Left lung (tissue), 10 donors: ENCODE results near the gene SYT5. TPM values are rescaled to one million over a fixed set of nuclear protein-coding genes. Genes with fewer than 3 reads are reported as not detected.
"Not testable (repeated sequence)": the region's sequence is repeated elsewhere in the genome, so short reads cannot be mapped to it uniquely, and the experiment has no call there.

Experiments used
- ATAC-seq: fragments of 200-7000 bp; cut with Tn5 transposase; one replicate; pipeline ENCODE4 v1.9.1; 2020; ENCODE audit warnings: moderate library complexity
- DNase-seq, 4 donors: peaks; one replicate each; pipeline ENCODE4 v3.0.0-alpha.2; 2013 to 2020
- H3K27ac ChIP-seq, 2 donors: fragments of 200-600 bp; sonication (generic) in 1 of 2; one replicate each; pipeline versions ENCODE4 v1.5.0 to v1.8.0; 2020 to 2021
- H3K27me3 ChIP-seq, 2 donors: fragments of 200-600 bp; sonication (generic) in 1 of 2; one replicate each; pipeline versions ENCODE4 v1.5.0 to v1.8.0; 2020 to 2021
- H3K36me3 ChIP-seq, 2 donors: fragments of 200-600 bp; sonication (generic) in 1 of 2; one replicate each; pipeline versions ENCODE4 v1.5.0 to v1.8.0; 2020 to 2021
- H3K4me1 ChIP-seq, 2 donors: fragments of 200-600 bp; one replicate each; pipeline ENCODE4 v1.8.0; 2021
- H3K4me3 ChIP-seq, 2 donors: fragments of 200-600 bp; sonication (generic) in 1 of 2; one replicate each; pipeline versions ENCODE4 v1.5.0 to v1.8.0; 2020 to 2021; ENCODE audit warnings: mild to moderate bottlenecking in 1 of 2
- H3K9me3 ChIP-seq, 2 donors: fragments of 200-600 bp; sonication (generic) in 1 of 2; one replicate each; pipeline versions ENCODE4 v1.5.0 to v1.8.0; 2020 to 2021
- CTCF ChIP-seq, 2 donors: fragments of 200-600 bp; sonication (generic) in 1 of 2; IDR thresholded peaks; one replicate each; pipeline versions ENCODE4 v1.5.0 to v1.8.0; 2021; ENCODE audit warnings: antibody characterized with exemption in 2 of 2
- intact Hi-C, 2 donors: fragments of 100-400 bp; cut with DNase I; formaldehyde crosslinking; loops; one replicate each; pipeline versions ENCODE4 v1.11.2 to v1.14.2; 2022
- polyA plus RNA-seq, 6 donors: library from polyadenylated mRNA; unstranded; fragments of 120-200 nt; gene quantifications; one replicate each; pipeline ENCODE4 v1.2.1, GENCODE V29; 2013; ENCODE audit not compliant: insufficient read length in 6 of 6
- total RNA-seq, 2 donors: library from RNA; stranded (reverse); fragmentation: NEBNext Ultra II Directional; extraction: Animal tissue kit (Norgen Biotek cat#: 25700); gene quantifications; one replicate each; pipeline ENCODE4 v1.2.1, GENCODE V29; 2021
- donor health status: DM: no; HTN: yes; CAD: no.
- donor health status: DM: no; HTN: no; CAD: no.

Gene SYT5
- total and polyA plus RNA-seq, 8 donors: 0.61 to 1.5 (median 0.94) TPM; not detected in 2

- peaks cover 0 to 3% of the 10 kb centered on the region in 2 donors for H3K9me3 ChIP-seq
- no peaks in the 10 kb centered on the region for H3K36me3 ChIP-seq
- intact Hi-C loops: no loop called here
- H3K4me3 ChIP-seq: no peak overlapping the region
- H3K27ac ChIP-seq: no peak overlapping the region
- peaks cover 0 to 9% of the 10 kb centered on the region in 2 donors for H3K4me1 ChIP-seq
- DNase-seq: peak in 1 of 4 donors; percentile 78
- TF ChIP-seq CTCF (IDR thresholded peaks at IDR 0.05): no peak
- H3K27me3 ChIP-seq: peaks cover 37 to 78% of the 10 kb centered on the region in 2 donors
- ATAC-seq: peak; percentile 36
Measured at GRCh38 chr19:55156202-55157063, 23.7 kb downstream of the SYT5 start.

DNA sequence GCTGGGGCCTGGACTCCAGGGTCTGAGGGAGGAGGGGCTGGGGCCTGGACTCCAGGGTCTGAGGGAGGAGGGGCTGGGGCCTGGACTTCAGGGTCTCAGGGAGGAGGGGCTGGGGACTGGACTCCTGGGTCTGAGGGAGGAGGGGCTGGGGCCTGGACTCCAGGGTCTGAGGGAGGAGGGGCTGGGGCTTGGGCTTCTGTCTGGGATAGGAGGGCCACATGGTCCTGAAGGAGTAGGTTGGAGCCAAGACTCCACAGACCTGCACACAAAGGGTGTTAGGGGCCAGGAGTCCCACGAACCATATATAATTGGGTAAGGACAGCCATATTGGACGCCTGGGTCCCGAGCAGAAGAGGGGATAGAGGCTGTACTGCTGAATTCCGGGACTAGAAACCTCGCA is 24.3 kb downstream of the SYT5 start:
- H3K27ac ChIP-seq, DNase-seq, intact Hi-C loops, H3K36me3 ChIP-seq, H3K9me3 ChIP-seq, H3K4me1 ChIP-seq, H3K4me3 ChIP-seq, ATAC-seq: not testable (repeated sequence)
- H3K27me3 ChIP-seq: peaks cover 30 to 72% of the 10 kb centered on the region in 2 donors

- H3K27ac ChIP-seq: no peak overlapping the region
- DNase-seq (peak in 1 of 4 donors; percentile 47), ATAC-seq (no peak)
- TF ChIP-seq CTCF (IDR thresholded peaks at IDR 0.05): no peak
- peaks cover 0 to 3% of the 10 kb centered on the region in 2 donors for H3K9me3 ChIP-seq
- peaks cover 0 to 9% of the 10 kb centered on the region in 2 donors for H3K4me1 ChIP-seq
- no peak overlapping the region for H3K4me3 ChIP-seq
- intact Hi-C loops: no loop called here
- H3K36me3 ChIP-seq: no peaks in the 10 kb centered on the region
- peaks cover 33 to 67% of the 10 kb centered on the region in 2 donors for H3K27me3 ChIP-seq
Measured at GRCh38 chr19:55153652-55154264, 26.3 kb downstream of the SYT5 start.

GRCh38 chr19:55152017-55152416 is 28.1 kb downstream of the SYT5 start:
- no peaks in the 10 kb centered on the region for H3K36me3 ChIP-seq
- ATAC-seq: no peak

More at GRCh38 chr19:55152017-55152416, 28.1 kb downstream of the SYT5 start:
- DNase-seq: no peak
- peak overlapping the region in 1 of 2 donors; percentile 57 for H3K27ac ChIP-seq
- H3K4me1 ChIP-seq: peaks cover 0 to 9% of the 10 kb centered on the region in 2 donors
- no peak for TF ChIP-seq CTCF (IDR thresholded peaks at IDR 0.05)
- H3K9me3 ChIP-seq: peaks cover 0 to 3% of the 10 kb centered on the region in 2 donors
- no peak overlapping the region for H3K4me3 ChIP-seq
- peaks cover 34 to 64% of the 10 kb centered on the region in 2 donors for H3K27me3 ChIP-seq
- intact Hi-C loops: no loop called here
